HCT116 (cell line): ENCODE data around the gene KCNS3. TPM values are rescaled to one million over a fixed set of nuclear protein-coding genes. Genes with fewer than 3 reads are reported as not detected.

ENCODE experiments used
- ATAC-seq: fragments of 200-7000 bp; cut with Tn5 transposase; 2 replicates; pipeline ENCODE4 v1.9.1; 2020; ENCODE audit warnings: mild to moderate bottlenecking, moderate library complexity
- BruUV-seq: library from RNA; stranded (reverse); fragments of 400-500 nt; replicated peaks from 2 replicates; lab custom pipeline; 2021; lab: Mats Ljungman, UMichigan
- CTCF ChIA-PET: fragments of 300-600 bp; sonication (Branson Sonifier 250); formaldehyde crosslinking; loops from one replicate; lab custom pipeline; 2021; ENCODE audit warnings: antibody characterized with exemption; lab: Charles Lee
- POLR2A ChIA-PET: fragments of 300-600, 350-600 bp; sonication (Branson Sonifier 250); formaldehyde crosslinking; loops from one replicate; lab custom pipeline; 2021; ENCODE audit warnings: antibody characterized with exemption; lab: Charles Lee
- RAD21 ChIA-PET, 2 experiments: fragments of 300-600 bp; sonication (Branson Sonifier 250); formaldehyde crosslinking; loops; one replicate each; lab custom pipeline; 2023; ENCODE audit warnings: low total read pairs in 2 of 2; ENCODE audit not compliant: uncharacterized antibody in 2 of 2, unreplicated experiment in 2 of 2, low non-redundant PET in 1 of 2; lab: Charles Lee
- DNase-seq: peaks from one replicate; pipeline ENCODE4 v3.0.0-alpha.2; 2010; ENCODE audit warnings: low read depth, low spot score
- H2AFZ ChIP-seq: fragments of 200-600 bp; shearing (Covaris generic), sonication (generic); 2 replicates; pipeline ENCODE4 v1.6.1; 2017; ENCODE audit warnings: low read depth, mixed run types, mixed read lengths, antibody characterized with exemption, low read length; ENCODE audit not compliant: poor library complexity, severe bottlenecking
- H3K27ac ChIP-seq: 2 replicates; pipeline ENCODE4 v1.5.1; 2012; ENCODE audit warnings: low read depth, low read length
- H3K27me3 ChIP-seq: fragments of 200-600 bp; sonication (generic); 2 replicates; pipeline ENCODE4 v1.6.1; 2016; ENCODE audit warnings: mixed run types, low read length, mixed read lengths; ENCODE audit not compliant: insufficient read depth
- H3K36me3 ChIP-seq, 2 experiments: fragments of 200-500 bp in 1 of 2; fragments of 200-600 bp in 1 of 2; sonication (Bioruptor generic) in 1 of 2; sonication (generic) in 1 of 2; 2 replicates each; pipeline versions ENCODE4 v1.5.1 to v1.6.1; 2014 to 2016; ENCODE audit warnings: low read length in 2 of 2, inconsistent platforms in 1 of 2, mixed read lengths in 1 of 2, mixed run types in 1 of 2; ENCODE audit not compliant: insufficient read depth in 2 of 2, control insufficient read depth in 1 of 2
- H3K4me1 ChIP-seq, 2 experiments: fragments of 200-600 bp in 1 of 2; sonication (generic) in 1 of 2; 2 replicates each; pipeline versions ENCODE4 v1.5.1 to v1.6.1; 2012 to 2017; ENCODE audit warnings: low read length in 2 of 2, inconsistent platforms in 1 of 2, mild to moderate bottlenecking in 1 of 2, mixed read lengths in 1 of 2, mixed run types in 1 of 2, moderate library complexity in 1 of 2; ENCODE audit not compliant: insufficient read depth in 2 of 2, control insufficient read depth in 1 of 2
- H3K4me2 ChIP-seq: fragments of 200-600 bp; sonication (generic); 2 replicates; pipeline ENCODE4 v1.6.1; 2017; ENCODE audit warnings: mixed run types, low read length, mixed read lengths
- H3K4me3 ChIP-seq, 2 experiments: fragments of 200-600 bp in 1 of 2; sonication (generic) in 1 of 2; replicated peaks in 1 of 2; 2 replicates each; pipeline ENCODE4 v1.5.1; 2011 to 2016; ENCODE audit warnings: low read length in 2 of 2, control low read depth in 1 of 2, low read depth in 1 of 2, mild to moderate bottlenecking in 1 of 2, mixed read lengths in 1 of 2, mixed run types in 1 of 2
- H3K79me2 ChIP-seq: fragments of 200-600 bp; sonication (generic); 2 replicates; pipeline ENCODE4 v1.6.1; 2017; ENCODE audit warnings: mild to moderate bottlenecking, mixed run types, low read length, moderate library complexity, mixed read lengths; ENCODE audit not compliant: insufficient read depth
- H3K9ac ChIP-seq: fragments of 200-600 bp; sonication (generic); 2 replicates; pipeline ENCODE4 v1.6.1; 2016; ENCODE audit warnings: low read length, mixed read lengths
- H3K9me2 ChIP-seq: fragments of 200-600 bp; sonication (generic), shearing (Covaris generic); 2 replicates; pipeline ENCODE4 v1.6.1; 2017; ENCODE audit warnings: mixed run types, mild to moderate bottlenecking, moderate library complexity; ENCODE audit not compliant: insufficient read depth
- H3K9me3 ChIP-seq, 2 experiments: fragments of 200-500 bp in 1 of 2; fragments of 200-600 bp in 1 of 2; sonication (Bioruptor generic) in 1 of 2; sonication (generic) in 1 of 2; 2 replicates each; pipeline ENCODE4 v1.6.1; 2014 to 2017; ENCODE audit warnings: low read length in 2 of 2, mixed read lengths in 2 of 2, inconsistent platforms in 1 of 2, low read depth in 1 of 2, mild to moderate bottlenecking in 1 of 2, mixed run types in 1 of 2, moderate library complexity in 1 of 2; ENCODE audit not compliant: control insufficient read depth in 1 of 2, insufficient read depth in 1 of 2
- H4K20me1 ChIP-seq: fragments of 200-600 bp; sonication (generic), shearing (Covaris generic); 2 replicates; pipeline ENCODE4 v1.6.1; 2017; ENCODE audit warnings: mixed run types, mild to moderate bottlenecking, moderate library complexity; ENCODE audit not compliant: insufficient read depth
- CEBPB ChIP-seq: IDR thresholded peaks from 2 replicates; pipeline ENCODE4 v1.6.1; 2012; ENCODE audit warnings: low read depth
- EGR1 ChIP-seq: IDR thresholded peaks from 2 replicates; pipeline ENCODE4 v1.6.1; 2012; ENCODE audit warnings: low read depth
- ELF1 ChIP-seq: IDR thresholded peaks from 2 replicates; pipeline ENCODE4 v1.6.1; 2012; ENCODE audit warnings: low read depth, borderline replicate concordance
- EZH2 ChIP-seq: fragments of 200-600 bp; sonication (generic); IDR thresholded peaks from 2 replicates; pipeline ENCODE4 v1.6.1; 2017; ENCODE audit warnings: antibody characterized with exemption, mixed run types
- EZH2phosphoT487 ChIP-seq: fragments of 200-600 bp; IDR thresholded peaks from 2 replicates; pipeline ENCODE4 v1.6.1; 2018; ENCODE audit warnings: antibody characterized with exemption, borderline replicate concordance
- FOSL1 ChIP-seq: IDR thresholded peaks from 2 replicates; pipeline ENCODE4 v1.6.1; 2012; ENCODE audit warnings: low read depth
- POLR2A ChIP-seq: IDR thresholded peaks from 2 replicates; pipeline ENCODE4 v1.7.0; 2011; ENCODE audit warnings: borderline replicate concordance; ENCODE audit not compliant: insufficient read depth, insufficient read length; ENCODE audit errors: extremely low read depth
- POLR2AphosphoS5 ChIP-seq: IDR thresholded peaks from 2 replicates; pipeline ENCODE4 v1.6.1; 2011; ENCODE audit warnings: mild to moderate bottlenecking, low read depth, low read length, moderate library complexity
- RAD21 ChIP-seq: IDR thresholded peaks from 2 replicates; pipeline ENCODE4 v1.6.1; 2012; ENCODE audit warnings: low read depth, mild to moderate bottlenecking
- SIN3A ChIP-seq: IDR thresholded peaks from 2 replicates; pipeline ENCODE4 v1.6.1; 2012; ENCODE audit warnings: low read depth
- SP1 ChIP-seq: IDR thresholded peaks from 2 replicates; pipeline ENCODE4 v1.6.1; 2012; ENCODE audit warnings: low read depth
- SRF ChIP-seq: IDR thresholded peaks from 2 replicates; pipeline ENCODE4 v1.6.1; 2012; ENCODE audit warnings: low read depth
- TCF7L2 ChIP-seq: IDR thresholded peaks from 2 replicates; pipeline ENCODE4 v1.7.0; 2011; ENCODE audit warnings: borderline replicate concordance, inconsistent platforms; ENCODE audit not compliant: insufficient read depth, insufficient read length; ENCODE audit errors: extremely low read depth
- YY1 ChIP-seq: IDR thresholded peaks from 2 replicates; pipeline ENCODE4 v1.6.1; 2011; ENCODE audit warnings: low read length, low read depth, moderate library complexity, mild to moderate bottlenecking; ENCODE audit not compliant: insufficient replicate concordance; ENCODE audit errors: extremely low read depth
- ZNF274 ChIP-seq: fragments of 200-500 bp; sonication (Bioruptor generic); IDR thresholded peaks from 2 replicates; pipeline ENCODE4 v1.6.1; 2014; ENCODE audit warnings: mild to moderate bottlenecking, low read depth, low read length, inconsistent platforms
- intact Hi-C: fragments of 100-400 bp; cut with micrococcal nuclease; formaldehyde crosslinking; loops from 2 replicates; pipeline ENCODE4 v1.10.0; 2022
- total RNA-seq: library from RNA; stranded (reverse); gene quantifications from one replicate; pipeline ENCODE4 v1.2.1, GENCODE V29; 2021; ENCODE audit not compliant: unreplicated experiment
- TF ChIP-seq, protein P1 (sequence below), 3 experiments: fragments of 200-600 bp in 1 of 3; sonication (generic) in 1 of 3; IDR thresholded peaks in 2 of 3; conservative IDR thresholded peaks in 1 of 3; 2 replicates each; pipeline ENCODE4 v1.5.1; 2012 to 2017; ENCODE audit warnings: low read depth in 2 of 3, low read length in 2 of 3, antibody characterized with exemption in 1 of 3, borderline replicate concordance in 1 of 3, control low read depth in 1 of 3, mild to moderate bottlenecking in 1 of 3, mixed read lengths in 1 of 3, mixed run types in 1 of 3, moderate library complexity in 1 of 3; ENCODE audit not compliant: insufficient read depth in 1 of 3
- TF ChIP-seq, protein P2 (sequence below): IDR thresholded peaks from 2 replicates; pipeline ENCODE4 v1.6.1; 2012
- TF ChIP-seq, protein P3 (sequence below): IDR thresholded peaks from 2 replicates; pipeline ENCODE4 v1.6.1; 2011; ENCODE audit warnings: mild to moderate bottlenecking, low read length, moderate library complexity; ENCODE audit not compliant: insufficient replicate concordance; ENCODE audit errors: extremely low read depth
- TF ChIP-seq, protein P4 (sequence below): IDR thresholded peaks from 2 replicates; pipeline ENCODE4 v1.6.1; 2012
- TF ChIP-seq, protein P5 (sequence below): IDR thresholded peaks from 2 replicates; pipeline ENCODE4 v1.6.1; 2012; ENCODE audit warnings: low read depth

Gene KCNS3
- total RNA-seq, 1 experiment from 2014 or later: 5.2 TPM

GRCh38 chr2:17843457-17843856 is 35.0 kb upstream of the KCNS3 start:
- POLR2A ChIA-PET: no interaction called here
- Histone ChIP-seq H3K27ac (no peak overlapping the region), H3K9ac (no peak overlapping the region), H3K36me3 (no peaks in the 10 kb centered on the region), H3K4me2 (no peak overlapping the region), H4K20me1 (no peaks in the 10 kb centered on the region), H2AFZ (no peak overlapping the region), H3K4me3 (no peak overlapping the region), H3K9me3 (no peaks in the 10 kb centered on the region), H3K9me2 (no peaks in the 10 kb centered on the region), H3K4me1 (no peaks in the 10 kb centered on the region), H3K79me2 (no peaks in the 10 kb centered on the region), H3K27me3 (no peaks in the 10 kb centered on the region)
- RAD21 ChIA-PET: no interaction called here
- TF ChIP-seq EZH2phosphoT487: no peak
- no peak for TF ChIP-seq POLR2A
- no peak for TF ChIP-seq EGR1
- TF ChIP-seq, protein P1, sequence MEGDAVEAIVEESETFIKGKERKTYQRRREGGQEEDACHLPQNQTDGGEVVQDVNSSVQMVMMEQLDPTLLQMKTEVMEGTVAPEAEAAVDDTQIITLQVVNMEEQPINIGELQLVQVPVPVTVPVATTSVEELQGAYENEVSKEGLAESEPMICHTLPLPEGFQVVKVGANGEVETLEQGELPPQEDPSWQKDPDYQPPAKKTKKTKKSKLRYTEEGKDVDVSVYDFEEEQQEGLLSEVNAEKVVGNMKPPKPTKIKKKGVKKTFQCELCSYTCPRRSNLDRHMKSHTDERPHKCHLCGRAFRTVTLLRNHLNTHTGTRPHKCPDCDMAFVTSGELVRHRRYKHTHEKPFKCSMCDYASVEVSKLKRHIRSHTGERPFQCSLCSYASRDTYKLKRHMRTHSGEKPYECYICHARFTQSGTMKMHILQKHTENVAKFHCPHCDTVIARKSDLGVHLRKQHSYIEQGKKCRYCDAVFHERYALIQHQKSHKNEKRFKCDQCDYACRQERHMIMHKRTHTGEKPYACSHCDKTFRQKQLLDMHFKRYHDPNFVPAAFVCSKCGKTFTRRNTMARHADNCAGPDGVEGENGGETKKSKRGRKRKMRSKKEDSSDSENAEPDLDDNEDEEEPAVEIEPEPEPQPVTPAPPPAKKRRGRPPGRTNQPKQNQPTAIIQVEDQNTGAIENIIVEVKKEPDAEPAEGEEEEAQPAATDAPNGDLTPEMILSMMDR (IDR thresholded peaks at IDR 0.05 in 2 of 3, conservative IDR thresholded peaks at IDR 0.05 in 1 of 3; ENCODE audit: borderline replicate concordance in 1 of 3, insufficient read depth in 1 of 3, low read depth in 2 of 3, low read length in 2 of 3): no peak
- no peak for TF ChIP-seq TCF7L2
- TF ChIP-seq SIN3A: no peak
- no peak for TF ChIP-seq FOSL1
- TF ChIP-seq, protein P2, sequence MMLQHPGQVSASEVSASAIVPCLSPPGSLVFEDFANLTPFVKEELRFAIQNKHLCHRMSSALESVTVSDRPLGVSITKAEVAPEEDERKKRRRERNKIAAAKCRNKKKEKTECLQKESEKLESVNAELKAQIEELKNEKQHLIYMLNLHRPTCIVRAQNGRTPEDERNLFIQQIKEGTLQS: no peak
- TF ChIP-seq RAD21: no peak
- TF ChIP-seq CEBPB: no peak
- TF ChIP-seq, protein P3, sequence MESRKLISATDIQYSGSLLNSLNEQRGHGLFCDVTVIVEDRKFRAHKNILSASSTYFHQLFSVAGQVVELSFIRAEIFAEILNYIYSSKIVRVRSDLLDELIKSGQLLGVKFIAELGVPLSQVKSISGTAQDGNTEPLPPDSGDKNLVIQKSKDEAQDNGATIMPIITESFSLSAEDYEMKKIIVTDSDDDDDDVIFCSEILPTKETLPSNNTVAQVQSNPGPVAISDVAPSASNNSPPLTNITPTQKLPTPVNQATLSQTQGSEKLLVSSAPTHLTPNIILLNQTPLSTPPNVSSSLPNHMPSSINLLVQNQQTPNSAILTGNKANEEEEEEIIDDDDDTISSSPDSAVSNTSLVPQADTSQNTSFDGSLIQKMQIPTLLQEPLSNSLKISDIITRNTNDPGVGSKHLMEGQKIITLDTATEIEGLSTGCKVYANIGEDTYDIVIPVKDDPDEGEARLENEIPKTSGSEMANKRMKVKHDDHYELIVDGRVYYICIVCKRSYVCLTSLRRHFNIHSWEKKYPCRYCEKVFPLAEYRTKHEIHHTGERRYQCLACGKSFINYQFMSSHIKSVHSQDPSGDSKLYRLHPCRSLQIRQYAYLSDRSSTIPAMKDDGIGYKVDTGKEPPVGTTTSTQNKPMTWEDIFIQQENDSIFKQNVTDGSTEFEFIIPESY: no peak
- no peak for TF ChIP-seq SP1
- no peak for TF ChIP-seq EZH2
- TF ChIP-seq POLR2AphosphoS5: no peak
- no peak for TF ChIP-seq ZNF274
- TF ChIP-seq, protein P4, sequence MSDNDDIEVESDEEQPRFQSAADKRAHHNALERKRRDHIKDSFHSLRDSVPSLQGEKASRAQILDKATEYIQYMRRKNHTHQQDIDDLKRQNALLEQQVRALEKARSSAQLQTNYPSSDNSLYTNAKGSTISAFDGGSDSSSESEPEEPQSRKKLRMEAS: no peak
- TF ChIP-seq, protein P5, sequence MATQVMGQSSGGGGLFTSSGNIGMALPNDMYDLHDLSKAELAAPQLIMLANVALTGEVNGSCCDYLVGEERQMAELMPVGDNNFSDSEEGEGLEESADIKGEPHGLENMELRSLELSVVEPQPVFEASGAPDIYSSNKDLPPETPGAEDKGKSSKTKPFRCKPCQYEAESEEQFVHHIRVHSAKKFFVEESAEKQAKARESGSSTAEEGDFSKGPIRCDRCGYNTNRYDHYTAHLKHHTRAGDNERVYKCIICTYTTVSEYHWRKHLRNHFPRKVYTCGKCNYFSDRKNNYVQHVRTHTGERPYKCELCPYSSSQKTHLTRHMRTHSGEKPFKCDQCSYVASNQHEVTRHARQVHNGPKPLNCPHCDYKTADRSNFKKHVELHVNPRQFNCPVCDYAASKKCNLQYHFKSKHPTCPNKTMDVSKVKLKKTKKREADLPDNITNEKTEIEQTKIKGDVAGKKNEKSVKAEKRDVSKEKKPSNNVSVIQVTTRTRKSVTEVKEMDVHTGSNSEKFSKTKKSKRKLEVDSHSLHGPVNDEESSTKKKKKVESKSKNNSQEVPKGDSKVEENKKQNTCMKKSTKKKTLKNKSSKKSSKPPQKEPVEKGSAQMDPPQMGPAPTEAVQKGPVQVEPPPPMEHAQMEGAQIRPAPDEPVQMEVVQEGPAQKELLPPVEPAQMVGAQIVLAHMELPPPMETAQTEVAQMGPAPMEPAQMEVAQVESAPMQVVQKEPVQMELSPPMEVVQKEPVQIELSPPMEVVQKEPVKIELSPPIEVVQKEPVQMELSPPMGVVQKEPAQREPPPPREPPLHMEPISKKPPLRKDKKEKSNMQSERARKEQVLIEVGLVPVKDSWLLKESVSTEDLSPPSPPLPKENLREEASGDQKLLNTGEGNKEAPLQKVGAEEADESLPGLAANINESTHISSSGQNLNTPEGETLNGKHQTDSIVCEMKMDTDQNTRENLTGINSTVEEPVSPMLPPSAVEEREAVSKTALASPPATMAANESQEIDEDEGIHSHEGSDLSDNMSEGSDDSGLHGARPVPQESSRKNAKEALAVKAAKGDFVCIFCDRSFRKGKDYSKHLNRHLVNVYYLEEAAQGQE: no peak
- no peak for TF ChIP-seq ELF1
- no peak for TF ChIP-seq YY1
- TF ChIP-seq SRF: no peak
- CTCF ChIA-PET: no interaction called here
- intact Hi-C loops: no loop called here
- no peak for ATAC-seq
- DNase-seq: no peak
- BruUV-seq: no TSS peak
